Measurements from ENCODE around the gene RSPRY1.
"Not testable (repeated sequence)": the region's sequence is repeated elsewhere in the genome, so short reads cannot be mapped to it uniquely, and the experiment has no call there.

RSPRY1 gene

DNA sequence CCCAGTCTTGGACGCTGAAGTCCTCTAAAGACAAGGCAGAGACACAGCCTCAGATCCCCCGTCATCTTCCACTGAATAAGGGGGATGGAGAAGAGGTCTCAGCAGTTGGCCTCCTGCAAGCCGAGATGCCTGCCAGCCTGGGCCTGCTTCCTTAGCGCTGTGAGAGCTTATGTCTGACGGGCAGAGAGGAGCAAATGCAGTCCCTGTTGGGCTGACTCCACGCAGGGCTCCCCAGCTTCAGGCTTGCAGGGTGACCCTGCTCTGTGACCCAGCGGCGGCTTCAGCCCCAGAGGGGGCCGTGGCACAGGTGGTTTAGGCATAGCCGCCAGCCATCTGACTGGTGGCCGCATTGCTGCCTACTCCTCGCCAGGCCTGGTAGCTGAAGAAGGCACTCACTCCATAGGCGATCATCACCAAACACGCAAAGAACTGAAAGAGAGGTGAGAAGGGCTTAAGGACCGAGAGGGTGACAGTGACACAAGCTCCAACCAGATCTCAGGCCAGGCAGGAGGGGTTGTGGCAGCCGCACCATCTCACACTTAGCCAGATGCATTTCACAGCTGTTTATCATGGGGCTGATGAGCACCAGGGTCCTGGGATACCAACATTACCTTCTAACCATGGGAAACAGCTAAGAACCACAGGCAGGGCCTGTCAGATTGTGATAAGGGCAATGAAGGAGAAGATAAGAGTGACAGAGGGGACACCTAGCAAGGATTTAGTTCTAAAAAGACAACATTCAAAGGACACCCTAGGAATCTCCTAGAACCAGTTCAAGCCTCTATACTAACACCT, 70.7 kb downstream of the RSPRY1 start:
- DNase-seq, result no peak

DNA sequence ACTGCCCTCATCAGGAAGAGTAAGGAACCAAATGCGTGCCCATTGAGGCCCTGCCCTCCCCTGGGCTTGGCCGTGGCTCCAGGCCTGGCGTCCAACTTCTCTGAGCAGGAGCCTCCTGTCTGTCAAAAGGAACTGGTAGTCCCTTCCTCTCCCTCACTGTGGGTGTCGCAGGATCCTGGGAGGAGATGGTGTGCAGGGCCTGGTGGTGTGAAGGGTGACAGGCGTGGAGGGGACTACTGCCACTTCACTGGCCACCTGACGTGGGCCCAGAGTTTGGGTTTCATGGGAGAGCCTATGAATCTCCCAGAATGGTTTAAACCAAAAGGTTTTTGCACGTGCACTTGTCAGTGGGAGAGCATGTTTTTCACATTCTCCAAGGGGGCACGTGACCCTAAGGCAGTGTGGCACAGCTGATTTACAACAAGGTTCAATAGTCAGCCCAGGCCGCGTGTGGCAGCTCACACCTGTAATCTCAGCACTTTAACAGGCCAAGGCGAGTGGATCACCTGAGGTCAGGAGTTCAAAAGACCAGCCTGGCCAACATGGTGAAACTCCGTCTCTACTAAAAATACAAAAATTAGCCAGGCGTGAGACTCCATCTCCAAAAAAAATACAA, 71.4 kb downstream of the RSPRY1 start:
- no peak for DNase-seq

DNA sequence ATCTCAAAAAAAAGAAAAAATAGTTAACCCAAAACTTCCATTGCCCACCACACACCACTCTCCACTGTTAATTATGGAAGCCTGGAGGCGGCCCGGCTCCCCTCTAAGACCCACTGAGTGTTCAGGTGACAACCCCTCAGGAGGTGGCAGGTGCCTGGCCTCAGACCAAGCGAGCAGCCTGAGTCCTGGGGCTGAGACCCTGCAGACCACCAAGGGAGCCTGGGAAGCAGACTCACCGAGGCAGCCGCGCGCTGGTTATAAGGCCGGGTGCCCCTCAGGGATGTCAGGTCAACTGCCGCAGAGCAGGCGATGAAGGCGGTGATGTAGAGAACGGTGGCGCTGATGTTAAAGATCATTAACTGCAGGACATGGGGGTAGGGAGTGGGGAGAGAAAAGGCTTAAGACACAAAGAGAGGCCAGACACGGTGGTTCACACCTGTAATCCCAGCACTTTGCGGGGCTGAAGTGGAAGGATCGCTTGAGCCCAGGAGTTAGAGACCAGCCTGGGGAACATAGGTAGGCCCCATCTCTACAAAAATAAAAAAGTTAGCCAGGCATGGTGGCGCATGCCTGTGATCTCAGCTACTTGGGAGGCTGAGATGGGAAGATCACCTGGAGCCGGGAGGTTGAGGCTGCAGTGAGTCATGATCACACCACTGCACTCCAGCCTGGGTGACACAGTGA, 72.2 kb downstream of the RSPRY1 start:
- no peak for DNase-seq

DNA sequence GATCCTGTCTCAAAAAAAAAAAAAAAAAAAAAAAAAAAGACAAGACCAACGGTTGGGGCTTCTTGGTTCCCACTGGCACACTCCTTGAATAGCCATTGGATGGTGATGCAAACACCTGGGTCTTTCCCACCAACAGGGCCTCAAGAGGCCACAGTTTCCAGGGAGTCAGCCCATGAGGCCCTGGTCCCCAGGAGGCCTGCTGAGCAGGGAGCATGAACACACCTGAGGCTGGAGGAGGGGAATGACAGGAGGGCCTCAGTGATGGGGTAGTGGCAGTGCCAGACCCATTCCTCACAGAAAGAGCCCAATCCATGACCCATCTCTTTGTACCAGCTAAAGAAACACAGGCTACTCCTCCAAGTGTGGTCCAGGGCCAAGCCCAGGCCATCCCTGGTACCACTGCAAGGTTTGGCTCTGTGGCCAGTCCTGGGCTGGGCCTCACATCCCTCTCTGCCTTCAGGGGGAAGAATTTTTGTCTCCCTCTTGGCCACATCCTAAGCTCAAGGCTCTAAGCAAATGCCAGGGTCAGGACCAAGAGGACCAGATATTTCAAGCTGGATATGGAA, 72.9 kb downstream of the RSPRY1 start:
- DNase-seq, result no peak

DNA sequence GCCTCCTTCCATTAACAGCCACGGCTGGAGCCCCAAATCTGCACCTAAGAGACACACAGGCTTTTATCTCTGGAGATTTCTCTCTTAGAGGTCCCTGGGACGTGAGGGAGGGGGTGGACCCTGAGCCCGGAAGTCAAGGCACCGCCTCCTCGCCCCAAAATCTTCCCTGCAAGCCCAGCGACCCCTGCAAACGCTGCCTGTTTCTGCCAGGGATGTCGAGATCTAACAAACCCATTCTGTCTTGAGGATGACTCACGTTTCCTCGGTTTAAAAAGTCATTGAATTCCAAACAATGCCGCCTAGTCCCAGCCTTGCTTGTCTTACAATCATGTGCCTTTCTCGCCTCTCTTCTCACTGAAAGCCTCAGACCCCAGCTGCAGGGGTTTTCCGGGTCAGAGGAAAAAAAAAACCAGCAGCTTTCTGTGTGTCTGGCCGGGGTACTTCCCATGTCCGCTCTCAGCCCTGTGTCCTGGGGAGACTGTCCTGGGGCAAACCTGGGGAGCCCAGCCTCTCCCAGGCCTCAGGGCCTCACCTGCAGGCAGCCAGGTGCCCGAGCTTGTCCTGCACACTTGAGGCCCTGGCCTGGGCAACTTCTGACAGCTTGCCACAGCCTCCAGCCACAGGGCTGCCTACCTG, 74.3 kb downstream of the RSPRY1 start:
- no peak for DNase-seq

DNA sequence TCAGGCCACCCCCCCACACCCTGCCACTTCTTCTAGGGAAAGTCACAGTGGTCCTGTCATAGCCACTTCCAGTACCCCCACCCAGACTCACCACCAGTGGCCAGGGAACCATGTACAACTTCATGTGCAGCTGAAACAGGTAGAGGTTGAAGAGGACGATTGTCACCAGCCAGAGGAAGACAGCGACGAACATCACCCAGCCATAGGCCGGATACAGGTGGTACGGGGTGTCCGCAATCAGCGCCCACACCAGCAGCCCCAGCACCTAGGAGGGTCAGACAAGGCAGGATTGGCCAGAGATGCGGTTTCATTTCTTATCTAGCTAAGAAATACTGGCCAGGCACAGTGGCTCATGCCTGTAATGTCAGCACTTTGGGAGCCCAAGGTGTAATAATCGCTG, 75.7 kb downstream of the RSPRY1 start:
- DNase-seq, result no peak

DNA sequence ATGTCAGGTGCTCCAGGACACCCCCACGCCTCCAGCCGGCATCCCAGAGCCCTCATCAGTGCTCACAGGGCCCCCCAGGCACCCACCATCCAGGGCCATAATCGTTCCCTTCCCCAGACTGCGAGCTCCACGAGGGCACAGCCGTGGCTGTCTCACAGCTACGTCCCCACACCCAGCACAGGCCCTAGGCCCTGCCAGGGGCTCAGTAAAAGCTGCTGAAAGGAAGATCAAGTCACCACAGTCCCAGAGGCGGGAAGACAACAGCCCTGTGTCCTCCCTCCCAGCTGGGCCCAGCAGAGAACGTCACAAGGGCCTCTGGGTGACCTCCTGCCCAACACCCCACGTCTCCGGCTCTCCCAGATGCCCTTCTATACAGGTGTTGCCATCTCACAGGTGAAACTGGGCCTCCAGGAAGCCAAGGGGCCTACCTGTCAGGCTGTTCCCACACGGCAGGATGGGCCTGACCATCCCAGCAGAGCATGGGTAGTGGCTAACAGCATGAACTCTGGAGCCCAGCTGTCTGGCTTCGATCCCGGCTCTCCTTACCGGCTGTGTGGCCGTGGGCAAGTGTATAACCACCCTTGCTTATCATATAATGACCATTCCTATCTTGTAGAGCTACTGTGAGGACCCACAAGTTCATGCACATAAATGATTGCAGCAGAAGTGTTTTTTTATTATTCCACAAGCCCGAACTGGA, 76.9 kb downstream of the RSPRY1 start:
- no peak for DNase-seq

DNA sequence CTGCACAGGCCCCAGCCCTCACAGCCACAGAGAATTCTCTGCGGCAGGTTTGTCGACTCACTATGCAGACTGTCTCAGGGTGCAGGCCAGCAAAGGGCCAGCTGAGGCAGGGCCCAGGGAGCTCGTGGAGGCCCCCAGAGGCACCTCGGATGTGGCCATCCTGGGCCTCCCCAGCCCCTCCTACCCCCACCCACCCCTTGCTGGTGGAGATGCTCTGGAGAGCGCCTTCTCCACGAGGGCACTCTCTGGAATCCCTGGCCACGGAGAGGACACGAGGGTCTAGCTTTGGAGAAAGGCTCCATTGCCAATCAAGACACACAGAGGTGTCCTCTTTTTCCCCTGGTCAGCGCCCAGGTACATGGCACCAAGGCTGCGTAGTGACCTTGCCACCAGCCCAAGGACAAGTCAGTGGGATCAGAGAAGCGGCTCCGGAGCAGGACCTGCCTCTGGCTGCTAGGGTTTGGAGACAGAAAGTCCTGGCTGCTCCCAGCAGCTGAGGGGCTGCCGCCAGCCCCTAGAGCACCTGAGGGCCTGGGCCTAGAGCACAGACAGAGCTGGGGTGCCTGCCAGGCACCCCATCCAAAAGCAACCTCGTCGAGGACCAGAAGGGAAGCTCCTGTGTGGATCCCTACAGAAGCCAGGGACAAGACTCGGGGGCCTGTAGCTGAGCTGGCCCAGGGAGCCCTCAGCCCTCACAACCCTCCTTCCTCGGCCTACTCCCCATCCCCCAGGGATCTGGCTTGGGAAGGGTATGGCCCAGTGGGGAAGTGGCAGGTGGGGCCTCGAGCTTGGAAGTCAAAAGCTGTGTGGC, 77.6 kb downstream of the RSPRY1 start:
- no peak for DNase-seq

DNA sequence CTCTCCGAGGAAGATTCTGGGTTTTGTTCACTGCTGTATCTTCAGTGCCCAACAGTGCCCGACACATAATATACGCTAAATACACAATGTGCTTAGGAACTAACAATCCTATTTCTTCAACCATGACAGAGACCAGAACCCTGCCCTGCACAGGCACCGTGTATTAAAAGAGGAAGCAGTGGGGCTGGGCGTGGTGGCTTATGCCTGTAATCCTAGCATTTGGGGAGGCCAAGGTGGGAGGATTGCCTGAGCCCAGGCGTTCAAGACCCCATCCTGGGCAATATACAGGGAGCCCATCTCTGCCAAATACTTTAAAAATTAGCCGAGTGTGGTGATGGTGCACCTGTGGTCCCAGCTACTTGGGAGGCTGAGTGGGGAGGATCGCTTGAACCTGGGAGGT, 78.3 kb downstream of the RSPRY1 start:
- no peak for DNase-seq

DNA sequence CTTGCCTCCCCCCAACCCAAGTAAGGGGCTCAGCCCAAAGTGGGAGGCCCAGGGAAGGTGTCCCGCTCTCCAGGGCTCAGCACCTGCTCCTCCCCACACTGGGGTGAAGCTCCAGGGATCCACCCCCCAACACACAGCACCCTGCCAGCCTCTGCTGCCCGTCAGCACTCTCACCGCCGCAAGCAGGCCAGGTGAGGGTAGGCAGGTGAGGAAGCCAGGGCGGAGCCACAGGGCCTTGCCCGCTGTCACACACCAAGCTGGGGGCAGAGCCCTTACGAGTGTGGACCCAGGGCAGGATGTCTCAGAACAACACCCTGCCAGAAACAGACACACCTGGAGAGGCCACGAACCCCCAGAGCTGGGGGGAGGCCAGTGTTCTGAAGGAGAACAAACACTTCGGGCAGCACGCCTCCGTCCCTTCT, 78.8 kb downstream of the RSPRY1 start:
- no peak for DNase-seq

DNA sequence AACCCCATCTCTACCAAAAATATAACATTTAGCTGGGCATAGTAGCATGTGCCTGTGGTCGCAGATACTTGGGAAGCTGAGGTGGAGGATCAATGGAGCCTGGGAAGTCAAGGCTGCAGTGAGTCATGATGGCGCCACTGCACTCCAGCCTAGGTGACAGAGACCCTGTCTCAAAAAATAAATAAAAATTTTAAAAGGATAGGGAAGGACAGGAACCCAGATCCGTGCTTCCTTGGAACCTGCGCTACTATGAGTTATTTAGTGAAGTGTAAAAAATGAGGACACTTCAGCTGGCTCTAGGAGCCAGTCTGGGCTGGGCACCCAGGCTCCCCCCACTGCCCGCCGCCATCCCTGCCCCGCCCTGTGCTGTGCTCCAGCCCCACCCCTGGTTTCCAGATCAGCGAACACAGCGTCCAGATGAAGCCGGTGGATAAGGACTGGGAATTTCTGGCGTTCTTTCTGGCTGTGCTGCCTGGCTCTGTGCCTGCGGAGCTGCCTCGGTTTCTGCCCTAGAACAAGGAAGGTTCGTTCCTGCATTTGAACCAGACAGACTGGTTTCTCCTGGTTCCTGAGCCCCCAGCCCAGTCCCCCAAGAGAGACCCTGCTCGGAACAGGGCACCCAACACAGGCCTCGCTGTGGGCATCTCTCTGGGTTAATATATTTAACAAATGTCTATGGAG, 79.9 kb downstream of the RSPRY1 start:
- peak; percentile 40 for DNase-seq

DNA sequence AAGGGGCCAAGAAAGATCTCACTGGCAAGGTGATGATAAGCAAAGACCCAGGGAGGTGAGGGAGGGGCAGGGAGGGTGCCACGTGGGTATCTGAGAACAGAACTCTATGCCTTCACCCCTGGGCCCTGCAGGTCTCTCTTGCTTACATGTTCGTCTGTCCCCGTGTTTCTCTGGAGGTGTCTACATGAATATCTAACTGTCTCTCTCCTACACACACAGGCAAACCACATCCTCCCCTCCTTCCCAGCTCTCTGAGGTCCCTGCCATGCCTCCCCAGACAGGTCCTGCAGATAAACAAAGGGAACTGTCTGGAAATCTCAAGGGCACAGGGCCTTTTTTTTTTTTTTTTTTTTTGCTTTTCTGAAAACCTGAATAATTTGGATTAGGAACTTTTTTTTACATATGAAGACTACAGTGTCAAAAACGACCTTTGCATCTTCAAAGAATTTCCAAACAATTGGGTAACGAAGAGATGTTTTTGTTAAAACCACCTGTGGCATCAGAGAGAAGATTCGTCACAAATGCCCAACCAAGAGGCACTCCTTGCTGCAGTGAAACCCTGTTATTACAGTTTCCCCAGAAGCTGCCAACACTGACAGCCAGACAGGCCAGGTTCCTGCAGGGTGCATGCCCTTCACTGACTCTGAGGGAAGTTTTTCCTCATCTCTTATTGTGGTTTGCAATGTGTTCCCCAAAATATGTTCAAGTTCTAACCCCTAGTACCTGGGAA, 80.6 kb downstream of the RSPRY1 start:
- DNase-seq, result no peak

DNA sequence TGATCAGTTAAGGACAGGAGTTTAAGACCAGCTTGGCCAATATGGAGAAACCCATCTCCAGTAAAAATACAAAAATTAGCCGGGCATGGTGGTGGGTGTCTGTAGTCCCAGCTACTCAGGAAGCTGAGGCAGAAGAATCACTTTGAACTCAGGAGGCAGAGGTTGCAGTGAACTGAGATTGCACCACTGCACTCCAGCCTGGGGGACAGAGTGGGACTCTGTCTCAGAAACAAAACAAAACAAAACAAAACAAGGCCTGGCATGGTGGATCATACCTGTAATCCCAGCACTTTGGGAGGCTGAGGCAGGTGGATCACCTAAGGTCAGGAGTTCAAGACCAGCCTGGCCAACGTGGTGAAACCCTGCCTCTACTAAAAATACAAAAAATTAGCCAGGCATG, 81.2 kb downstream of the RSPRY1 start:
- not testable (repeated sequence) for DNase-seq

DNA sequence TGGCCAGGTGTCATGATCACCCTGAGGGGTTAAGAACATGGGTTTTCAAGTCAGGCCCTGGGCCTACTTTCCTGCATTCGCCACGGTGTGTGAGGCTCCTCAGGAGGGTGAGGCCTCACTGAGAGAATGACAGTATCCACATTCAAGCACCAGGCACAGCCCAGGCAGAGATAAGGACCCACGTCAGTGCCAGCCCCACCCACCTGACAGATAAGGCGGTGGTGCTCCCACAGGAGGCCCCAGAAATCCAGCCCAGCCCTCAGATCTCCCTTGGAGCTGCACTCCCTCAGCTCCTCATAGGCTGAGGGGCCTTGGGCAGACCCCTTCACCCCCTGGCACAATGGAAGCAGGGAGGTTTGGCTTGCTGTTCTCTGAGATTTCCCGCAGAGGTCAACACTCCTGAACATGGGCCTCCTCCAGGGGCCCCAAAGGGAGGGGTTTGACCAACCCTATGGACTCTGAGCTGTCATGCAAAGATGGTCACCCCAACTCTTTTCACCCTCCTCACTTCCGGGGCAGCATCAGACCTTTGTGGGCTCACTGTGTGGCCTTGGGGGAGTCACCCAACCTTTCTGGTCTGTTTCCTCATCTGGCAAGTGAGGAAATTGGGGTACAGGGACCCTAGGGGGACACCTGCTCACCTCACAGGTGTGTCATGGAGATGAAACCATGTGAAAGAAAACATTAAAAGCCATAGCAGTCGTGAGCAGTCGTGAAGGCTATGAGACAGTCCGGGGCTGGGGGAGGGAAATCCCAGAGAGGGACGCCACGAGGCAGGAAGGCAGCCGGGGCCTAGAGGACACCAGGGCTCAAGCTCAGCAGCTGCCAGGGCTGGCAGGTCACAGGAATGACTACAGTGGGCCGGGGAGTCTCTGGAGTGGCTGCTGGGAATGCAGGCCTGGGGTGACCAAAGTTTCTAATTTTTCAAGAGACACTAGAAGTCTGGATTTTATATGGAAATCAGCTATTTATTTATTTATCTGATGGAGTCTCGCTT, 83.0 kb downstream of the RSPRY1 start:
- DNase-seq, result no peak

DNA sequence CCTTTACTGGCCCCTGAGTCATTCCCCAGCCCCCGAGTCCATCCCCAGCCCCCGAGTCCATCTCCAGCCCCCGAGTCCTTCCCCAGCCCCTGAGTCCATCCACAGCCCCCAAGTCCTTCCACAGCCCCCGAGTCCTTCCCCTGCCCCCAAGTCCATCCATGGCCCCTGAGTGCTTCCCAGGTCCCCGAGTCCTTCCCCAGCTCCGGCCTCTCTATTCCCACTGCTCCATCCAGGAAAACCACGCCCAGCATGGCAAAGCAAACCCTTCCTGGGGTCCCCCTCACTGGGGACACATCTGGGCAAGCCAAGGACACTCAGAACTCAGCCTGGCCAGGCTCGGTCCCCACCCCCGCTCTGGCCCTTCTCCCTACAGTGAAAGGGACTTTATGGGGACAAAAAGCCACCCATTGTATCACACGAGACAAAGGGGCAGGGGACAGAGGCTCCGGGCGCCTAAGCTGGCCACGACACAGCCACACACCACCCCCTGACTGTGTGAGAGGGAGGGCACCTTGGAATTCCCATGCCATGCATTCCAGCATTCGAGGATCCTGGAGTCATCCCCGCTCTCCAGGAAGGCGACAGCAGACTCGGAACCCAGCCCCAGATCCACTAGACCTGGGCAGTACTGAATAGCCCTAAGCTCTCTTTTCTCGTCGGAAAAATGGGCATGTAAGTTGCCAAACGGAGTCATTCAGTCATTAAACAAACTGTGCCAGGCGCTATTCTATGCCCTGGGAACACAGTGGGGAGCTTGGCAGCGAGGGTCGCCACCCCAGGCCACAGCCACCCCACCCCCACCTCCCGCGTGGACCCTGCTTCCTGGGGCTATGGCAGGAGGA, 84.3 kb downstream of the RSPRY1 start:
- no peak for DNase-seq

DNA sequence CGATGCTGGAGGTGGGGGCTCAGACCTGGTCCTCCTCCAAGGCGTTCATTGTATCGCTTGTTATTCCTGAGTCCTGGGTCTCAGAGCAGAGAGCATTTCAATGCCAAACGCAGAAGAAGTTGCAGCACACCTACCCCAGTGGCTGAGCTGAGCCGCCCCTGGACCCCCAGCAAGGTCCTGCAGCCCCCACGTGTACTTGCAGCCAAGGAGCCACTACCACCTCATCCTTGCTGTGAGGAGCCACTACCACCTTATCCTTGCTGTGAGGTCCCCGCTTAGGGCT, 84.9 kb downstream of the RSPRY1 start:
- no peak for DNase-seq

DNA sequence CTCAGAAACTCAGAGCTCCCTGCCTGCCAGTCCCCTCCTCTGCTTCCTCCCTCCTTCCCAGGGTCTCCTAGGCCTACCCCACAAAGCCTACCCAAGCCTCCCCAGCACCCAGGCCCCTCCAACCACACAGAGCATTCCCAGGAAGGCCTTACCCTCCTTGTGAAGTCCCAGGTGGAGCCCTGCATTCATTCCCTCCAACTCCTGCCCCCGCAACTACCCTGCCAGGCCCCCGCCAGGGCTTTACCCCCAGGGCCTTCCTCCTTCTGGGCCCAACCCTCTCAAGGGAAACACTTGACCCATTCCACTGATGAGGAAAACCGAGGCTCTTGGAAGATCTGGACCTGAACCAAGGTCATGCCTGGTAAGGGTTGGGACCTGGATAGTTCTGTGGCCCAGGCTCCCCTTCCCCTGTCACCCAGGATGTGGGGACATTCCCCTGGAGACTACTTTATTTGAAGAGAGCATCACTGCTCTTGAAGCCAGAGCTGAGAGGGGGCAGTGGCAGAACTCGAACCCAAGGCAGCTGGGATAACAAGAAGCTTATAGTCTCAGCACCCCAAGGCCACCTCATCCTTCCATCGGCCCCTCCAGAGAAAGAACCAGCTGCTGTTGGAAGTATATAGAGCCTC, 85.9 kb downstream of the RSPRY1 start:
- DNase-seq, result no peak

DNA sequence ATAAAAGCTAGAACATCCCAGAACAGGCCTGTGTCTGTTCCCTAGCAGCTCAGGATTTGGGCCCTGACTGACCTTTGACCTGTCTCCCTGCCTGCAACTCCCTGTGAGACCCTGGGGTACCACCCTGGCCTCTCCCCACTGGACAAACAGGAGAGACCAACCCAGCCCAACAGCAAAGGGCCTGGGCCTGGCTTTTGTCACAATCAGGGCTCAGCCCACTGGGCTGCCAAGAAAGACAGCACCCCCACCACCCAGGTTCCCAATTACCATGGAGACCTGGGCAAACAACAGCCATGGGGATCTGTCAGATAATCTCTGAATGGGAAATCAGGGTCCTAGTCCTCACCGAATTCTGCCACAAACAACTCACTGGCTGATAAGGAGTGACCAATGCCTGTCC, 87.2 kb downstream of the RSPRY1 start:
- DNase-seq, result no peak

All from NCI-H526 treated with DMSO at 0.1 percent for 48 hours (cell line).